Measurements from ENCODE around the gene GGA1. TPM values are rescaled to one million over a fixed set of nuclear protein-coding genes. Genes with fewer than 3 reads are reported as not detected.
"Not testable (repeated sequence)": the region's sequence is repeated elsewhere in the genome, so short reads cannot be mapped to it uniquely, and the experiment has no call there.

The GGA1 gene
- total RNA-seq, 1 donor from 2014 or later: 47.3 TPM

DNA sequence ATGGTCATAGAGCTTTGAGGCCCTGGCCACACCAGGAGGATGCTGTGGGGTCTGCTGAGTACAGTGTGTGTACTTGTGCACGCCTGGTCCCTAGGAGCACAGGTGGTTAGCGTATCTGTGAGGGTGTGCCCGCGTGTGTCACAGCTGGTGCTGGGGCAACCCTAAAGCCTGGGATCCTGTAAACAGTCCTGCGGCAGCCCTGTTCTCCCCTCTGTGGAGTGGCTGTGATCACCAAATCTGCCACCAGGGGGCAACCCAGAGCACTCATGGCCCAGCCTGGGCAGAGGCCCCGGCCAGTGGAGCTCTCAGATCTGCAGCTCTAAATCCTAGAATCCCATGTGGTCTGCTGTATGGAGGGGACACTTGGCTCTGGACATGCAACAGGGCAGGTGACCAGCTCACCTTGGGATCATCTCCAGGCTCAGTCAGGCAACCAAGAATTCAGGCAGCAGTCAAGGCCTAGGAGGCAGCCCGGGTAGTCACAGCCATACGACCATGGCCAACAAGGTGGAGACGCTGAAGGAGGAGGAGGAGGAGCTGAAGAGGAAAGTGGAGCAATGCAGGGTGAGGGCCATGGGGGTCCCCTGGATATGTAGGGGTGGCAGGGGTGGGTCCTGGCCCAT lies 34.7 kb downstream of the GGA1 start:
- peak; percentile 95 for DNase-seq (ENCODE audit: low spot score)

DNA sequence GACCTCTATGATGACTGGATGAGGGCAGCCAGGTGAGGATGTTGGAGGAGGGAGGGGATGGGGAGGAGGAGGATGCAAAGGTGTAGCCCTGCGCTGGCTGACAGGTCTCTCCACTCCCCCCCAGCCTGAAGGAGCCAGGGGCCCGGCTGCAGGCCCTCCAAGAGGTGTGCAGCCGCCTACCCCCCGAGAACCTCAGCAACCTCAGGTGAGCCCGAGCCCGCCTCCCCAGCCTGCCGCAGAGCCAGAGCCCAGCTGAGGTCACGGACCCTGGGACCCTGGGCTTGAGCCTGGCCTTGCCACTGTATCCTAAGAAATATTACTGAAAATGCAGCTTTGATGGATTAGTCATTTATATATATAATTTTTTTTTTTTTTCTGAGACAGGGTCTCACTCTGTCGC lies 38.7 kb downstream of the GGA1 start:
- no peak for DNase-seq (ENCODE audit: low spot score)

DNA sequence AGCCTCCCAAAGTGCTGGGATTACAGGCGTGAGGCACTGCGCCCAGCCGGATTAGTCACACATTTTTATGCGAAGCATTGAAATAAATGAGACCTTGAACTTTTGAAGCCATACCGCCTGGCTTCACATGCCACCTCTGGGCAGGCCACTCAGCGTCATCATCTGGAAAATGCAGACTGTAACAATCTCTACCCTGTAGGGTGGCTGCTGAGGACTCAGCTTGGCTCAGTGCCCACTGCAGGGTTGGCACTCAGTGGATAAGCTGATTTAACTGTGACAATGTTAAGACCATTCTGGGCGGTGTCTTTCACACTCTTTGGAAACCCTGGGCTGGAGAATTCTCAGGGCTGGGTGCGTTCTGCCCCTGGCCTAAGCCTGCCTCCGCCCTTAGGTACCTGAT lies 39.3 kb downstream of the GGA1 start:
- DNase-seq (ENCODE audit: low spot score): no peak

- DNase-seq (ENCODE audit: low spot score): no peak
These were observed 42.0 kb downstream of the GGA1 start for GRCh38 chr22:37650463-37651136.

DNA sequence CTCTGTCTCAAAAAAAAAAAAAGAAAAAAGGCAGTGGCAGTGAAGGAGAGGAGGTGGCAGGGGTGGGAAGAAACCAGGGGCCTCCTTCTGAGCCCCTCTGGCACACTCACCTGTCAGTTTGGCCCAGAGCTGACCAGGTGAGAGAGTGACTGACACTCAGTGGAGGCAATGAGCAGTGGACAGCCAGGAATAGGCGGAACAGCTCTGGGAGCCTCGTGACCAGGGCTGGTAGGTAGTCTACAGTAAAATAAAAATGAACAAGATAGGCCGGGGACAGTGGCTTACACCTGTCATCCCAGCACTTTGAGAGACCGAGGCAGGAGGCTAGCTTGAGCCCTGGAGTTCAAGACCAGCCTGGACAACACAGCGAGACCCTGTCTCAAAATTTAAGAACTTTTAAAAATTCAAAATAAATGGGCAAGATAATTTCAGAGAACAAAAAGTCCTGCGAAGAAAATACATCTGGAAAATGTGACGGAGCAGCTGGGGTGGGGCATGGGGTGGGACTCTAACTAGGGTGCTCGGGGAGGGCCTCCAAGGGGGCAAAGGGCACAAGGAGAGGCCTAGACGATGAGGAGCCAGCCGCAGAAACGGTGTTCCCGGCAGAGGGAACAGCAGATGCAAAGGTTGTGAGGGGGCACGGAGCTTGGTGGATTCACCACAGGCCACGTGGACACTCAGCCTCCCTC lies 46.1 kb downstream of the GGA1 start:
- DNase-seq (ENCODE audit: low spot score): no peak

- no peak for DNase-seq (ENCODE audit: low spot score)
These were observed 46.6 kb downstream of the GGA1 start for GRCh38 chr22:37655252-37655563.

DNA sequence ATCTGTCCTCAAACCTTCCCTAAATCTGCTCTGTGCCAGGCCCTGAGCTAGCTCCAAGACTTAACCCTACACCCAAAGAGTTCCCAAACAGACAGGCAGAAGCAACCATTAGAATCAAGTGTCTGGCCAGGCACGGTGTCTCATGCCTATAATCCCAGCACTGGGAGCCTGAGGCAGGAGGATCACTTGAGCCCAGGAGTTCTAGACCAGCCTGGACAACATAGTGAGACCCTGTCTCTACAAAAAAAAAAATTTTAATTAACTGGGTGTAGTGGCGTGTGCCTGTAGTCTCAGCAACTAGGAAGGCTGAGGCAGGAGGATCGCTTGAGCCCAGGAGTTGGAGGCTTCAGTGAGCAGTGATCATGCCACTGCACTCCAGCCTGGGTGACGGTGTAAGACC lies 47.9 kb downstream of the GGA1 start:
- not testable (repeated sequence) for DNase-seq (ENCODE audit: low spot score)

DNA sequence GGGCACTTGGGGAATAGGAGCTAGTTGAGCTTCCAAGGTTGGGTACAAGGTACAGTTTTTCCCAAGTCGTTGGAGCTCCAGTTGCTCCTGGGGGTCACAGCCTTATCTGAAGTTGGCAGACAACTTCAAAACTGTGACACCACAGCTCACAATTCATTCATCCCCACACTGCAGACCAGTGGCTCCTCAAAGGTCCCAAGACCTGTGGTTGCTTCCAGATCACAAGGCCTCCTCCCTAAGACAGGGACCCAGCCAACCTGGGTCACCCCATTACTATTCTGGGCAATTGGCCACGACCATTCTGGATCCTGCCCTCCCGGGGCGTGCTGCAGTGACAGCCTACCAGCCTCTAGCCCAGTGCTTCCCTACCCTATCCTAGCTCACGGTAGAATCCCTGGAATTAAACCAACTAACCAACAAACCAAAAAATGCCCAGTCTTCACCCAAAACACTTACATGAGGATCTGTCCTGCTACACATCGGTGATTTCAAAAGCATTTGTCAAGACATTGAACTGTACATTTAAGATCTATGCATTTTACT lies 49.0 kb downstream of the GGA1 start:
- DNase-seq (ENCODE audit: low spot score): no peak

DNA sequence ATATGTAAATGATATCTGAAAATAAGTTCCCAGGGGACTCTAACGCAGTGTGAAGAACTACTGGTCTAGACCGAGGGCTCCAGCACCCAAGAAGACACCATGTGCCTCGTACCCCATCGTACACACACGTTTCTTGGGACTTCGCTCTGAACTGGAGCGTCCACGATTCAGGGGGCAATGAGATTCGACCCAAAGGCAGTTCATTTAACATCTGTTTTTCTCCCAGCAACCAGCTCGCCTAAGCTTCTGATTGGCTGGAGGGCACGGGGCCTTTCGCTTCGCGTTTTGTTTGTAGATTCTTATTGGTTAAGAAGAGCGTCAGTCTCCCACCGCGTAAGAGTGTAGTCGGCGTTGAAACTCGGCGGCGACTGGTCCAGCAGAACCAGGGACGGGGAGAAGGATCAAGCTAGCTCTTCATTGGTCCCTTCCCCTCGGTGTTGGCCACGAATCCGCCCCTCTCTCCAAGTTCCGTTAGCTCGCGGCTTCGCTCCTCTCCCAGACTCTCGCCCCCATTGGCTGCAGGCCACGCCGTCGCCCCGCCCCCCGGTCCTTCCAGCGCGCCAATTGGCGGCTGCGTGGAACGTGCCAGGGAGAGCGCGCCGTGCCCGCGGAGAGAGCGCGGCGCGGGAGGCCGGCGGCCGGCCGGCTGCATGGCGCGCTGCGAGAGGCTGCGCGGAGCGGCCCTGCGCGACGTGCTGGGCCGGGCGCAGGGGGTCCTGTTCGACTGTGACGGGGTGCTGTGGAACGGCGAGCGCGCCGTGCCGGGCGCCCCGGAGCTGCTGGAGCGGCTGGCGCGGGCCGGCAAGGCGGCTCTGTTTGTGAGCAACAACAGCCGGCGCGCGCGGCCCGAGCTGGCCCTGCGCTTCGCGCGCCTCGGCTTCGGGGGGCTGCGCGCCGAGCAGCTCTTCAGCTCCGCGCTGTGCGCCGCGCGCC lies 49.8 kb downstream of the GGA1 start, which contains the start of gene PDXP:
Gene PDXP, plus strand, starts transcription at position 591 of the 933 bp plus-strand sequence. Its CDS starts 60 bp downstream, at position 651.
- DNase-seq (ENCODE audit: low spot score): peak; percentile 100

DNA sequence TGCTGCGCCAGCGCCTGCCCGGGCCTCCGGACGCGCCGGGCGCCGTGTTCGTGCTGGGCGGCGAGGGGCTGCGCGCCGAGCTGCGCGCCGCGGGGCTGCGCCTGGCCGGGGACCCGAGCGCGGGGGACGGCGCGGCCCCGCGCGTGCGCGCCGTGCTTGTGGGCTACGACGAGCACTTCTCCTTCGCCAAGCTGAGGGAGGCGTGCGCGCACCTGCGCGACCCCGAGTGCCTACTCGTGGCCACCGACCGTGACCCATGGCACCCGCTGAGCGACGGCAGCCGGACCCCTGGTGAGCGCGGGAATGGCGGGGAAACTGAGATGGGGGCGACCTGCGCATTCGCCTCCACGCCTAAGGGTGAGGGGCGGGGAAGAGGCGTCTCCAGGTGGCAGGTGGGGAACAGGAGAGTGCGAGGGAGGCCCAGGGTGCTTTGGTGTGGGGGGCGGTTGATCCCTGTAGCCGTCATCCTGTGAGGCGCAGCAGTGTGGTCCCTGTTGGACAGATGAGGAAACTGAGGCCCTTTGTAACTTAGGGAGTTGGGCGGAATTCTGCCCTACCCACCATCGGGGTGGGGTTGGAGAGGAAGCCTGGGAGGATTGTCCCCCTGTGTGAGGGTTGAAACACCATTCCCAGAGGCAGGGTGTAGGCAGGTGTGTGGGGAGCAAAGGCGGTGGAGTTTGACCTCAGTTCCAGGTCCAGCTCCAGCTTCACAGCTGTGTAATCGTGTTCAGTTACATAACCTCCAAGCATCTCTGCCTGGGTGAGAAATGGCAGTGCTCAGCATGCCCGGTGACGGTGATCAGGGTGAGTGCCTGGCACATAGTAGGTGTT lies 50.6 kb downstream of the GGA1 start:
- DNase-seq (ENCODE audit: low spot score): no peak

DNA sequence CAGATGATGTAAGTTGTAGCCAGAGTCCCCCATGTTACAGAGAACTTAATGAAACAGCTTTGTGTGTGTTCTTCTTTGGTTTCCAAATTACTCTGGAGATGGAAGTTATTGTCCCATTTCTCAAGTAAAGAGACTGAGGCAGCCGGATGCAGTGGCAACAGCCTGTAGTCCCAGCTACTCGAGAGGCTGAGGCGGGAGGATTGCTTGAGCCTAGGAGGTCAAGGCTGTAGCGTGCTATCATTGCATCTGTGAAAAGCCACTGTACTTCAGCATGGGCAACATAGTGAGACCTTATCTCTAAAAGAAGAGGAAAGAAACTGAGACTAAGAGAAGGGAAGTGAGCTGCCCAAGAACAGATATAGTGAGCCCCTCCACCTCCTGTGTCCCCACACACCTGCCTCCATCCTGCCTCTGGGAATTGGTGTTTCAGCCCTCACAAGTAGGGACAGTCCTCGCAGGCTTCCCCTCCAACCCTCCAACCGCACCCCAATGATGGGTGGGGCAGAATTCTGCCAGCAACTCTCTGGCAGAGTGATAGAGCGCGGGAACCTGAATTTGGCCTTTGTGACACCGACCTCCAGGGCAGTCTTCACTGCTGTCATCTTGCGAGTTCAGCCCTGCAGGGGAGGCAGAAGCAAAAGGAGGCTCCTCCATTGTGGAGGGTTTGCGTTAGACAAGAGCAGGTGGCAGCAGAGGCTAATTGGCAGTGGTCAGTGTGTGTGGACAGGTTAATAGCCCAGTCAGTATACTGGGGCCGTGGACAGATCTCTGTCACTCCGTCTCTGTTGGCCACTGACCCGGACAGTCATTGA lies 51.5 kb downstream of the GGA1 start:
- DNase-seq (ENCODE audit: low spot score): no peak

DNA sequence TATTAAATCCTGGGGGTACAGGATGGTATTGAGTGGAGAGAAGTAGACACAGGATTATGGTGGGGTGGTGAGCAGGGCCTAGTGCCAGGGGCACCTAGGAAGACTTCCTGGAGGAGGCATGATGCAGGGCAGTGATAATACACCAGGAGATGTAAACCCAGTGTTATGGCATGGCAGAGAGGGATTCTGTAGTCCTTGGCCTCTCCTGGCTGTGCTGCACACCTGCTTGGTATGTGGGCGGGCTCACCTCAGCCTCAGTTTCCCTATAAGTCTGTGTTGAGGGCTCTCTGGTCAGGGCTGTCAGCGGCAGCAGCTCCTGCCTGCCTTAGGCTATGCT lies 52.0 kb downstream of the GGA1 start:
- no peak for DNase-seq (ENCODE audit: low spot score)

DNA sequence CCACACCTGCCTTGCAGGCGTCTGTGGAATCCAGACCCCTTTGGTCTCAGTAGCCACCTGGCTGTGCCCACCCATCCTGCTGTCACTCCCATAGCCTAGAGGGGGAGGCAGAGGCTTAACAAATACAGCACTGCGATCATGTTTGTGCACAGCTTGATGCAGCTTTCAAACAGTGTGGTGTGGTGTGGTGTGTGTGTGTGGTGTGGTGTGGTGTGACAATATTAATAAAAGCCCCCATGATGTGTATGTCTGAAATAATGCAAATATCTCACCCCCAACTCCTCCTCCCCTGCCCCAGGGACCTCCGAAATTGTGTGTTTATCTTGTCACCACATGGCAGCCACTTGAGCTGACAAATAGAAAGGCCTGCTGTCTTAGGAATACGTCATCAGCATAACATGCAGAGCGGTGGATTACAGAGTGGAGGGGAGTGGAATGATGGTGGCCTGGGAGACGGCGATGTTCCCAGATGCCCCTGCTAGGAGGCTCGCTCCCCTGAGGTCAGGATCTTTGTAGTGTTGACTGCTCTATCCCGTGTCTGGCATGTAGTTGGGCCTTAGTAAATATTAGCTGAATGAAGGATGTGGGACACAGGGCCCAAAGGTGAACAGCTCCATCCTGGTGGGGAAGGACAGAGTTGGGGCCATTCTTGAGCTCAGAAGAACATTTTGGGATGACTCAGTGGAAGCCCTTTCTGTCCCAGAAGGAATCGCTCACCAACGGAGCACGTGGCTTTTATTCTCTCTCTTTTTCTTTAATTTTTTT lies 52.7 kb downstream of the GGA1 start:
- DNase-seq (ENCODE audit: low spot score): no peak

DNA sequence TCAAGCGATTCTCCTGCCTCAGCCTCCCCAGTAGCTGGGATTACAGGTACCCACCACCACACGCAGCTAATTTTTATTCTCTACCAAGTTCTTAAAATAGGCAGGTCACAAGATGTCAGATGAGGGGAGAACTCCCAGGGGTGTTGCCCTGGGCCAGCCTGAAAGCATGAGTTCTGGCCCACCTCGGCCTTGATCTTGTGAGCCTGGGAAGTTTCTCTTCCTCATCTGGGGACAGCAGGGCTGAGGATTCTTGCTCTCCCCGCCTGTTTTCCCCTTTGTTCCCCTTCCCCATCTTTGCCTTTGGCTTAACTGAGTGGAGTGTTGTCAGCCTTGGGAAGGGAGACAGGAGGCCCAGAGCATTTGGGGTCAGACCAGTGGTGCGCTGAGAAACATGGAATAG lies 53.4 kb downstream of the GGA1 start:
- no peak for DNase-seq (ENCODE audit: low spot score)

DNA sequence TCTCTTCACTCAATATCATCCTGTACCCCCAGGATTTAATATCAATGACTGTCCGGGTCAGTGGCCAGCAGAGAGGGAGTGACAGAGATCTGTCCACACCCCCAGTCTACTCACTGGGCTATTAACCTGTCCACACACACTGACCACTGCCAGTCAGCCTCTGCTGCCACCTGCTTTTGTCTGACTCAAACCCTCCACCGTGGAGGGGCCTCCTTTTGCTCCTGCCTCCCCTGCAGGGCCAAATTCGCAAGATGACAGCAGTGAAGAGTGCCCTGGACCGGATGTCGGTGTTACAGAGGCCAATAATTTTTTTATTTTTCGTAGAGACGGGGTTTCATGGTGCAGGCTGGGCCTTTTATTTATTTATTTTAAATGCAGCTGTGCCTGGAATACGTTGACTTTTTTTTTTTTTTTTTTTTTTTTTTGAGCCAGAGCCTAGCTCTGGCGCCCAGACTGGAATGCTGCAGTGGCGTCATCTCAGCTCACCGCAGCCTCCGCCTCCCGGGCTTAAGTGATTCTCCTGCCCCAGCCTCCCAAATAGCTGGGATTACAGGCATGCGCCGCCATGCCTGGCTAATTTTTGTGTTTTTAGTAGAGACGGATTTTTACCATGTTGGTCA lies 55.0 kb downstream of the GGA1 start:
- no peak for DNase-seq (ENCODE audit: low spot score)

DNA sequence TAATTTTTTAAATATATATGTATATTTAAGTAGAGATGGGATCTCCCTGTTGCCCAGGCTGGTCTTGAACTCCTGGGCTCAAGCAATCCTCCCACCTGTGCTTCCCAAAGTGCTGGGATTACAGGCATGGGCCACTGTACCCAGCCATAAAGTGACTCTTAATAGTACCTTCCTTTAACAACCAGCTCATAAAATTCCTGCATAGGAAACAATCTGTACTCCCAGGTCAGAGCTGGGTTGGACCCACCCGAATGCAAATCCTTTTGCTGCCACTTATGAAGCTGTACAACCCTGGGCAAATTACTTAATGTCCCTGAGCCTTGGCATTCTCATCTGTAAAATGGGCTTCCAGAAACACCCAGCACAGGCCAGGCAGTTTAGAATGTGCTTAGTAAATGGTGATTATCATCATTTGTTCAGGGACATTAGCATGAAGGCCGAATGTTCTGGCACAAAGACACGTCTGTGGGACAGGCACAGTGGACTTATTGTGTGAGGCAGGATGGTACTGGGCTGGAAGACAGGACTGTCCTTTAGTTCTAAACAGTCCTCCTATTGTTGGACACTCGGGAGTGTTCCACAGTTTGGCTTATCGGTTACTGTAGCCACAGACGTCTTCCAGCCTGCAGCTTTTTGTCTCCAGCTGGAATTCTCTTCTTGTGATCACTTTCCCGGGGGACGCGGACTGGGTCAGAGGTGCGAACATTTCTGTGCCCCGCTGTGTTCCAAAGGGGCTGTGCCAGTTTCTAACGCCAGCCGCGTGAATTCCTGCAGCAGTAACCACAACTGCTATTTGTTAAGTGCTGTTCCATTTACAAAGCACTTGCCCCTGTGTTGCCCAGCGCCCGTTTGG lies 55.8 kb downstream of the GGA1 start:
- no peak for DNase-seq (ENCODE audit: low spot score)

DNA sequence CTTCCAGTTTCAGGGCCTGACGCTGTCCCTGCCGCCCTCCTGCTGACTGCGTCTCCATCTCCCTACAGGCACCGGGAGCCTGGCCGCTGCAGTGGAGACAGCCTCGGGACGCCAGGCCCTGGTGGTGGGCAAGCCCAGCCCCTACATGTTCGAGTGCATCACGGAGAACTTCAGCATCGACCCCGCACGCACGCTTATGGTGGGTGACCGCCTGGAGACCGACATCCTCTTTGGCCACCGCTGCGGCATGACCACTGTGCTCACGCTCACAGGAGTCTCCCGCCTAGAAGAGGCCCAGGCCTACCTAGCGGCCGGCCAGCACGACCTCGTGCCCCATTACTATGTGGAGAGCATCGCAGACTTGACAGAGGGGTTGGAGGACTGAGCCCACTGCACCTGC lies 56.9 kb downstream of the GGA1 start:
- DNase-seq (ENCODE audit: low spot score): no peak

DNA sequence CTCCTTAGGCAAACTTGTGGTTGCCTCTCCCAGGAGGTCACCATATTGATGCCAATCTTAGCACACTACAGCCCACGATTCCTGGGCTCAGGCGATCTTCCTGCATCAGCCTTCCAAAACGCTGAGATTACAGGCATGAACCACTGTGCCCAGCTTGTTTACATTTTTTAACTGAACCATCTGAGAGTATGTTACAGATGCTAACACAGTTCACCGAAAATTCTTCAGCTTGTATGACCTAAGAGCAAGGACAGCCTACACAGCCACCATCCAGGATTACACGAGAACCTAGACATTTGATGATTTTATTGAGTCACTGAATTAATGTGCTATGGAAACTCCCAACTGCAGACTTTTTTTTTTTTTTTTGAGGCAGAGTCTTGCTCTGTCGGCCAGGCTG lies 61.0 kb downstream of the GGA1 start:
- DNase-seq (ENCODE audit: low spot score): no peak

All from mesenteric fat pad (tissue), 1 donor.